GM12865 (cell line): Measurements from ENCODE around the gene RAB6B.

Experiments
- DNase-seq: peaks from one replicate; pipeline ENCODE4 v3.0.0; 2010; ENCODE audit warnings: low read depth
- H3K4me3 ChIP-seq: 2 replicates; pipeline ENCODE4 v1.5.1; 2011; ENCODE audit warnings: mild to moderate bottlenecking, low read depth, low read length, control low read depth
- TF ChIP-seq, protein P1 (sequence below): IDR thresholded peaks from 2 replicates; pipeline ENCODE4 v1.5.1; 2011; ENCODE audit warnings: low read length, control low read depth, low read depth, inconsistent platforms; ENCODE audit not compliant: insufficient read depth; ENCODE audit errors: missing control alignments

RAB6B gene

DNA sequence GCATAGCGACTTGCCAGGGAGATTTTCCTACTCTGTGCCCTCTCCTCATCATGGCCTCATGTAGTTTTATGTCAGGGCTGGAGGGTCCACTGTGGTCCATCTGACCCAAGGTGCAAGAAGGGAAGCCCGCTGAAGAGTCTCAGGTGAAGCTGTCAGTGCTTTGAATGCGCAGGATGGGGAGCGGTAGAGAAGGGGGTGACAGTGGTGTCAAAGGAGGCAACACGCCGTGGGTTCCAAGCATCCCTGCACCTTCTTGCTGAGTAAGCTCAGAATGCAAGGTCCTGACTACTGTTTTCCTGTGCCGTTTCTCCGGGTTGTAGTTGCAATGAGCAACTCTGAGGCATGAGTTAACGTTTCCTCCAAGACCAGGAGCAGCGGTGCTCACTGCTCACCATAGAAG, 44.9 kb upstream of the RAB6B start:
- DNase-seq: no peak
- H3K4me3 ChIP-seq: no peak overlapping the region
- TF ChIP-seq, protein P1, sequence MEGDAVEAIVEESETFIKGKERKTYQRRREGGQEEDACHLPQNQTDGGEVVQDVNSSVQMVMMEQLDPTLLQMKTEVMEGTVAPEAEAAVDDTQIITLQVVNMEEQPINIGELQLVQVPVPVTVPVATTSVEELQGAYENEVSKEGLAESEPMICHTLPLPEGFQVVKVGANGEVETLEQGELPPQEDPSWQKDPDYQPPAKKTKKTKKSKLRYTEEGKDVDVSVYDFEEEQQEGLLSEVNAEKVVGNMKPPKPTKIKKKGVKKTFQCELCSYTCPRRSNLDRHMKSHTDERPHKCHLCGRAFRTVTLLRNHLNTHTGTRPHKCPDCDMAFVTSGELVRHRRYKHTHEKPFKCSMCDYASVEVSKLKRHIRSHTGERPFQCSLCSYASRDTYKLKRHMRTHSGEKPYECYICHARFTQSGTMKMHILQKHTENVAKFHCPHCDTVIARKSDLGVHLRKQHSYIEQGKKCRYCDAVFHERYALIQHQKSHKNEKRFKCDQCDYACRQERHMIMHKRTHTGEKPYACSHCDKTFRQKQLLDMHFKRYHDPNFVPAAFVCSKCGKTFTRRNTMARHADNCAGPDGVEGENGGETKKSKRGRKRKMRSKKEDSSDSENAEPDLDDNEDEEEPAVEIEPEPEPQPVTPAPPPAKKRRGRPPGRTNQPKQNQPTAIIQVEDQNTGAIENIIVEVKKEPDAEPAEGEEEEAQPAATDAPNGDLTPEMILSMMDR: no peak

- TF ChIP-seq, protein P1: no peak
- no peak for DNase-seq
- H3K4me3 ChIP-seq: no peak overlapping the region
Observed at GRCh38 chr3:133939463-133939835, 43.8 kb upstream of the RAB6B start.

DNA sequence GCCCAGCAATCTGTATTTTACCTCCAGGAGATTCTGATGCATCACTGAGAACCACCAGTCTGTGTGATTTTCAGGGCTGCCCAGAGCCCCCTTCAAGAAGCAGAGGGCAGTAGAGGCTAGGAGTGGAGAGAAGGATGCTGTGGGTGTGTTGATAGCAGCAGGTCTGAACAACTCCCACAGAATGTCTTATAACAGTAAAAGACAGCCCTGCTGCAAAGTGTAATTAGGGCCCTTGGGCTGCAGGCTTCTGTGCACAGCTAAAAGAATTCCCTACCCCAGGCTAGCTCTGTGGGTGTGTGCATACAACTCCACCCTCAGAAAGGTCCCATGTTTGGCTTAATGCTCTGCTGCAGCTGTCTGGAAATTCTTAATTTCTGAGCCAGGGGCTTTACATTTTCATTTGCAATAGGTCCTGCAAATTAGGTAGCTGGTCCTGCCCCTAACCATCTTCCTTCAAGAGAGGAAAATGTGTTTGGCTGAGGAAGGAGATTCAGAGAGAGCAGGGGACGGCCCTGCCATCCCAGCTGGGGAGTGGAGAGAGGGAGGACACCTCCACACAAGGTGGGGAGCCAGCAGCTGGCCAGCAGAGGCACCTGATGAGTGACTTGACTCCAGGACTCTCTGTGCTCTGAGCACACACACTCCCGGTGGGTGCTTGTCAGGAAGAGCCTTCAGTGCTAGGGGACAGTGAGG, 43.2 kb upstream of the RAB6B start:
- TF ChIP-seq, protein P1: no peak
- DNase-seq: no peak
- H3K4me3 ChIP-seq: no peak overlapping the region

DNA sequence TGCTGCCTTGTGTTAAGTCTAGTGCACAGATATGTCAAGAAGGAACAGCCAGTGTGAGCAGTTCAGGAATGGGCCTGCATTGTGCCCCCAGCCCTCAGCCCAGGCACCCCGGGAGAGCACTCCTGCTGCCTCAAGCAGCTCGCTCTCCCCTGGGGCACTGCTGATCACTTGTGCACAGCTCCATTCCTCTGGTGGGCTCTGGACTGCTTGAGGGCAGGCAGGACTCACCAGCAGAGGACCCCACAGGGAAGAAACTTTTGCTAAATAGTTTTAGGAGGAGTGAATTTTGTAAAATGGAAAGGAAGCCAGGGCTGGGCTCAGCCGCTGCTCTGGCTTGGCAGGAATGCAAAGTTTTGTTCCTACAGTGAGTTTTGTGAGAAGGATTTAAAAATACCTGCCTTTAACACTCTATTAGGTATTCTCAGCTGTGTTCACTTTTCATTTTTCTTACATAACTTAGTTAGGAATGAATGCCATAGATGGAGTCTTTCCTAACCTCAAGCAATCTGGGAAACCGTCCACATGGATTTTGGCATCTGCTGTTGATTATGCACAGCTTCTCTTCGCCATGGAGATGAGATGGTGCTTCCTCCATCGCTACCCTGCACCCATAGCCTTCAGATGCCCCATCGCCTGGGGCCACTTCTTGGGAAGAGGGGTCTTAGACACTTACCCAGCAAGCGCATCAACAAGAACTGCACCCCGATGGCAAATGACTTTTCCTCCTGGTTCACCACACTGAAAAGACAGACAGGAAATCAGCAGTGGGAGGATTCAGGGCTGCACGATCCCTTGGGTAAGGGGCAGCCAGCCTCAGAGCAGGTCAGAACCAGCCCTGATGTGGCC, 42.3 kb upstream of the RAB6B start:
- DNase-seq: no peak
- H3K4me3 ChIP-seq: no peak overlapping the region
- TF ChIP-seq, protein P1: no peak

DNA sequence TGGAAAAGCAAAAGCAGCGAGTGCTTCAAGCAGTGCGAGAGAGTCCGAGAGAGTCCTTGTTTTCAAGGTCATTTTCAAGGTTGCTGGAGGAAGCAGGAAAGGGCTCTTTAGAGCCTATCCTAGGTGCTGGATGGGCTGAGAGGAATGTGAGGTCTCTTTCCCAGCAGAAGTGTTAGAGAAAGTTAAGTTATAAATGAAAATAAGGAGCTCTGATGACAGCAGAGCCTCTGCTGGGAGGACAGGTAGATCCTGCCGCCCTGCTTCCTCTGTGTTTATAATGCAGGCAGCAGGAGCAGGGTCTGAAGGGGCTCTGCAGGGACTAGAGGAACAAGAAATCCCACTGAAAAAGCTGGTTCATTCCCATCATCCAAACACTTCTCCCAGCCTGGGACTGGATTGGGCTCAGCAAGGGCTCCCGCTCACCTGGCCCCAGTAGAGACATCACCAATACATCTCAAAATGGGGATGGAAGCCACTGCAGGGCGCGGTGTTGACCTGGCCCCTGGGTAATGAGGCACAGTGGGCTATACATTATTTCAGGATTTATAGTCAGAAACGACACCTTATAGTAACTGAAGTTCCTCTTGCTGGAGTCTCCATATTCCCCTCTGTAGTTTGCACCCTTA, 41.5 kb upstream of the RAB6B start:
- TF ChIP-seq, protein P1: no peak
- H3K4me3 ChIP-seq: no peak overlapping the region
- no peak for DNase-seq

DNA sequence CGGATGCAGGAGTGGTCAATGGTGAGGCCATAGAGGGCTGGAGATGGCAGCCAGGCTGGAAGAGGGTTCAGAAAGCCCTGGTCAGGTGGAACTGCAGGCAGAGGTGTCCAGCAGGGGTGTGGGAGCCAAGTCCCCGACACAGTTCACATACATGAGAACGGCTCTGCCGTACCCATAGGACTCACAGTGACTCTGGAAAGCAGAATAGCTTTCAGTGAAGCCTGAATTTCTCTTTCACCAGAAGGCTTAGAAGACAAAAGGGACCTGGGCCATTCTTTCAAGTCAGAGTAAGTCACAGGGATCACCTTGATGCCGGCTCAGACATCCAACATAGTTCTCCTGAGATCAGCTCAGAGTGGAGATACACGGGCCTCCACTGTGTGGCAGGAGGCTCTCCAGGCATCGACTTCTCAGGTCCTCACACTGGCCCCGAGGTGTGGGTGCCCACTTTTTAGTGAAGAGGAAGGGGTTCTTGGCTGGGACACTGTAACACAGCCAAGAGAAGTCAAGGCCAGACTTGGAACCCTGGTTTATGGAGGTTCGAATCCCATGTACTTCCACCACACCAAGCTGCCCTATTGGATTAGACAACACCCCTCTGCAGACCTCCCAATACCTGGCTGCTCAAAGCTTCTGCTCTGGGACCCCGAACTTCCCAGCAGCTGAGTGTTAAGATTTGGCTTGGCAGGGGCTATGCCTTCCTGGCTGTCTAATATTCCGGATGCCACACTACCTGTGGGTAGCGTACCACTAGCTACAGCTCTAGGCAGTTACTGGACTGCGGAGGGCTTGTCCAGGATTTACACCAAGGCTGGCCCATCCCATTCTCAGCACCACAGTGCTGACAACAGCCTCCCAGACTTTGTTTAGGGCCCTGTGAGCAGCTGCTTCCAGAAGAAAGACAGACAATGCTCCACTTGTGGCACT, 40.4 kb upstream of the RAB6B start:
- TF ChIP-seq, protein P1: no peak
- H3K4me3 ChIP-seq: no peak overlapping the region
- no peak for DNase-seq
